OCI-LY3 (cell line): ENCODE measurements around the gene PLCB1.

ENCODE experiments used
- CTCF ChIP-seq: fragments of 200-600, 300-600 bp; sonication (generic); IDR thresholded peaks from 2 replicates; pipeline ENCODE4 v1.5.1; 2014; ENCODE audit warnings: antibody characterized with exemption, low read length, low read depth
- EZH2phosphoT487 ChIP-seq: fragments of 200-600 bp; shearing (Covaris generic); IDR thresholded peaks from 2 replicates; pipeline ENCODE4 v1.6.1; 2018; ENCODE audit warnings: antibody characterized with exemption, mixed run types, low read depth

GRCh38 chr20:8249634-8250033 lies 117.6 kb downstream of the PLCB1 start:
- no peak for TF ChIP-seq CTCF
- TF ChIP-seq EZH2phosphoT487 = no peak
